SW480 (cell line): Measurements from ENCODE around the gene MAP3K21.

Source experiments
- DNase-seq: peaks from one replicate; pipeline ENCODE4 v3.0.0-alpha.2; 2016; ENCODE audit warnings: low spot score

MAP3K21 gene

DNA sequence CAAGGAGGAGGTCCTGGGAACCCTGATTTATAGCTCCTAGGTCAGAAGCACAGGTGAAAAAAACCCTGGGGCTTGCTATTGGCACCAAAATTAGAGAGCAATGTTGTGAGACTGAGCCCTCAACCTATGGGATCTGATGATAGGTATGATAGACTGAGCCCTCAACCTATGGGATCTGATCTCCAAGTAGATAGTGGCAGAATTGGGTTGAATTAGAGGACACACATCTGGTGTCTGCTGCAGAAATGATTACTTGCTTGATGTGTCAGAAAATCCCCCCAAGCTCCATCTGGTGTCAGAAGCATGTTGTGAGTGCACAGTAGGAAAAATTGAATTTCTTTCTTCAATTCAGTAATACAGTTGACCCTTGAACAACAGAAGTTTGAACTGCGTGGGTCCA lies 62.4 kb downstream of the MAP3K21 start:
- DNase-seq, result no peak

- DNase-seq, result no peak
Measured at GRCh38 chr1:233390842-233391737, 63.6 kb downstream of the MAP3K21 start.

- DNase-seq, result no peak
Measured at GRCh38 chr1:233393084-233393840, 65.7 kb downstream of the MAP3K21 start.

DNA sequence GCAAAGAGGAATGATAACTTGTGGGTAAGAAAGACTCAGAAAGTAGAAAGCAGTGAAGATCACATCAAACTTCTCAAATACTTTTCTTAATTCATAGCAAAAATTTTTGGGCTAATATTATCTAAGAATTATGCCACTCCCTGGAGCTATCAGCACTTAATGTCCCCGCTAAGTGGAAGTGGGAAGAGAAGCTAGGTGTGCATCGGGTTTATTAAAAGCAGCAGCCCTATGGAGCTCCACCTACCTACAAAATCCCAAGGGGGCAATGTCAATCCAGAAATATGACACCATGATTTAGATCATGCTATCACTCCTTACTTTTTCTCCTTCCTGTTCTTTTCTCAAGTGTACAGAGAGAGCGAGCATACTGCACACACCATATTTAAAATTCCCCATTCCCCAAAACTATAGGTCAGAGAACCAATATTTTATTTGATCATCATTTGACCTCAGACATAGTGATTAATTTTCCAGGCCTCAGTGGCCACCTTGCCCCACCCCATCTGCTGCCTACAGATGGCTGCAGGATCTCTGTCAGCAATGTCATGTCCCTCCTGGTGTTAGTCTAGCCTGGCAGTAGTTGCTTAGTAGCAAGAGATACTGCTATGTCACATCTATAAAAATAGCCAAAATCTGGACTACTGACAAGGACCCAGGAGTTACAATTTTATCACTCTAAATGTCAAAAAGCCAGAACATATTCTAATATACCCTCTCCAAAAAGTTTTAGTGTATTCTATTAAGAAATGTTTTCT lies 66.6 kb downstream of the MAP3K21 start:
- DNase-seq, result no peak

GRCh38 chr1:233394860-233395717 lies 67.6 kb downstream of the MAP3K21 start:
- DNase-seq, result peak; percentile 70

DNA sequence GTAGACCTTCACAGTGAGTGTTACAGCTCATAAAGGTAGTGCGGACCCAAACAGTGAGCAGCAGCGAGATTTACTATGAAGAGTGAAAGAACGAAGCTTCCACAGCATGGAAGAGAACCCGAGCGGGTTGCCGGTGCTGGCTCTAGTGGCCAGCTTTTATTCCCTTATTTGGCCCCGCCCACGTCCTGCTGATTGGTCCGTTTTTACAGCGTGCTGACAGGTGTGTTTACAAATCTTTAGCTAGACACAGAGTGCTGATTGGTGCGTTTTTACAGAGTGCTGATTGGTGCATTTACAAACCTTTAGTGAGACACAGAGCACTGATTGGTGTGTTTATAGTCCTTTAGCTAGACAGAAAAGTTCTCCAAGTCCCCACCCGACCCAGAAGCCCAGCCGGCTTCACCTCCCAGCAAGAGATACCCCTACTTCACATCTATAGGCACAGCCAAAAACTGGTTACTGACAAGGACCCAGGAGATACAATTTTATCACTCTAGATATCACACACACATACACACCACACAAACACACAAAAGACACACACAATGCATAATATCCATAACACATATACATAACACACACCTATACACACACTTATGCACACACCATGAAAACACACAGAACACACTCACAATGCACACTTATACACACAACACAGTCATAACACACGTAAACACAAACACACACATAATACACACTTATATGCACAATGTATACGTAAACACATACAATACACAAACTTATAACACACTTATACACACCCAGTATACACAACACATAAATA lies 68.5 kb downstream of the MAP3K21 start:
- no peak for DNase-seq

DNA sequence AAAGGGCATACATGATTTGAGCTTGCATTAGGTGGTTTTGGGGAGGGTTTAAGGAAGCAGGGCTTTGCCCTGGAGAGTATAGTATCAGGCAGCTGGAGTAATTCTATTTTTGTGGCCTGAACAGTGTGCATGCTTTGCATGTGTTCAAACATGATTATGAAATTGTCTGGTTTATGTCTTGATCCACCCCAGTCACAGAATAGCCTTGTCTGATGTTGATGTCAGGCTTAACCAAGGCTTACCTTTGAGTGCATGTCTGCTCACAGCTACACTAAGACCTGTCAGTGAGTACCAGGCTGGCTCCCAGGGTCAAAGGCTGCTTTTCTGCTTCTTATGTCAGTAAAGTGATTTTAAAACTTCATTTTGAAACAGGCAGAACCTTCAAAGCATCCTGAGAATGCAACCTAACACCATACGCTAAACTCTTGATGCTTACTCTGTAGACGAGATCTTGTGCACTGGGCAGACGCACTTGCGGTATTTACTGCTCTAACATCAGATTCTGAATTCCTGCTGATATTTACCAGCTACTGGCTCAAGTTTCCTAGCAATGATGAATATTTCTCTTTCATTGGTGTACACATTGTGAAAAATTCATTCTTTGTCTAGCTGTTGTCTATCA lies 78.9 kb downstream of the MAP3K21 start:
- no peak for DNase-seq

DNA sequence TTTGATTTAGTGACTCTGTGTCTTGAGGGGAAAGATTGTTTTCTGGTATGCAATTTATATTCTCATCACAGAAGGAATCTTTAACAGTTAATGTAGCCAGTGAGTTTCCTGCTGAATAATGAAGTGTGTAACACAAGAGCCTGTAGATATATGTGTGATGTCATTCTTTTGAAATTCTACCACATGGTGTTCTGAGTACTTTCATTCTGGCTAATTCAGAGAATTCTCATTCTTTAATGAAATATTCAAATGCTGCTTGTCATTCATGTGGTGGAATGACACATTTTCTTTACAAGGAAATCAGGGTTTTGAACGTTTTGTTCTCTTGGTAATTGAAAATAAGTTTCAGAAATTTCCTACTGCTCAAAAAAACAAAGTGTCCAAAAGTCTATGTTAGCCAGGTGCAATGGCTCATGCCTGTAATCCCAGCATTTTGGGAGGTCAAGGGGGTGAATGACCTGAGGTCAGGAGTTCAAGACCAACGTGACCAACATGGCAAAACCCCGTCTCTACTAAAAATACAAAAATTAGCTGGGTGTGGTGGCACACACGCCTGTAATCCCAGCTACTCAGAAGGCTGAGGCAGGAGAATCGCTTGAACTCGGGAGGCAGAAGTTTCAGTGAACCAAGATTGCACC lies 79.6 kb downstream of the MAP3K21 start:
- no peak for DNase-seq

DNA sequence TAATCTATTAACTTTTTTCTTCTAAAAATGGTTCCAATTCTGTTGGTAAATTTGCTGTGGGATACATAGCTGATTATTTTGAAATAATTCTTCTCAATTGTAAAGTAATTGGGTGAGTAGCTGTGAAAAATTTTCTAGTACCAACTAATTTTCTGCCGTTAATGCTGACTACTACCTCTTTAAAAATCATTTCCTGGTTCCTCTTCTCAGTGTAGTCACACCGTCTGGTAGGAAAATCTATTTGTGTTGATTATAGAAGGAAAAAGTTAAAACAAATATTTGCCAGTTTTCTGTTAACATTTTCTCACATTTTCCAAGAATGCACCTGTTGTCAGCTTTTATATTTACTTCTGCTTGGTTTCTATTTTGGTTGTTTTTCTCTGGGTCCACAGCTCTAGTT lies 82.0 kb downstream of the MAP3K21 start:
- no peak for DNase-seq

GRCh38 chr1:233410906-233411305 lies 83.4 kb downstream of the MAP3K21 start:
- no peak for DNase-seq

- no peak for DNase-seq
Measured at GRCh38 chr1:233412812-233413211, 85.3 kb downstream of the MAP3K21 start.

DNA sequence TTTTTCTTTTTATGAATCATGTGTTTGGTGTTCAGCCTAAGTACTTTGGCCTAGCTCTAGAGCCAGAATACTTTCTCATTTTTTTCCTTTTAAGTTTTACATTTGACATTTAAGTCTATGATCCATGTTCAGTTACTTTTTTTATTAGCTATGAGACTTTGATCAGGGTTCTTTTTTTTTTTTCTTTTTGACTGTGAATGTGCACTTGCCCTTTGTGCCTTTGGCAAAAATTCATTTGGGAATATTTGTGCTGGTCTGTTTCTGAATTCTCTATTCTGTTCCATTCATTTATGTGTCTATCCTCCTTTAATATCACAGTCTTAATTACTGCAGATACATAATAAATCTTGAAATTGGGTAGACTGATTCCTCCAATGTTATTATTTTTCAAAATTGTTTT lies 93.8 kb downstream of the MAP3K21 start:
- no peak for DNase-seq

DNA sequence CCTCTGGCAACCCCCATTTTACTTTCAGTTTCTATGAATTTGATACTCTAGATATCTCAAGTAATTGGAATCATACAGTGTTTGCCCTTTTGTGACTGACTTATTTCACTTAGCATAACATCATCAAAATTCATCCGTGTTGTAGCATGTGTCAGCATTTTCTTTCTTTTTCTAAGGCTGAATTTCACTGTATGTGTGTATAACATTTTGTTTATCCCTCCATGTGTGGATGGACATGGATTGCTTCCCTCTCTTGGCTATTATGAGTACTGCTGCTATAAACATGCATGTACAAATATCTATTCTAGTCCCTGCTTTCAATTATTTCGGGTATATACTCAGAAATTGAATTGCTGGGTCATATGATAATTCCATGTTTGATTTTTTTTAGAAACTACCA lies 97.3 kb downstream of the MAP3K21 start:
- peak; percentile 2 for DNase-seq

DNA sequence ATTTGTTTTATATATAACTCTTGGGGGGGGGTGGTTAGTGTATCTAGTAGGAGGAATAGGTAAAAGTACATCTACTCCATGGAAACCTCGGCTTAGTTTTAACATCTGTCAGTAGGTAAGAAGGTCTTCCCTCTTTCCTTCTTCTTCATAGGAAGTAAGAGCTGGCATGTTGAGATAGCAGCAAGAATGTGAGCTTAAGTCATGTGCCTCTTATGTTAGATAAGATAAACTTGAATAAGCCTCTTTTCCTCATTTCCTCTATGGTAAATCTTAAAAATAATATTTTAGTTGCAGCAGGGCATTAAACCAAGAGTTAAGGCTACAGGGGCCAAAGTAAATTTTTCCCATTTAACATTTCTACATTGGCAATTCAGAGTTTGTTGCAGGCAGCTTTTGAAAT lies 100.4 kb downstream of the MAP3K21 start:
- DNase-seq, result no peak

GRCh38 chr1:233431753-233432403 lies 104.4 kb downstream of the MAP3K21 start:
- DNase-seq, result no peak

DNA sequence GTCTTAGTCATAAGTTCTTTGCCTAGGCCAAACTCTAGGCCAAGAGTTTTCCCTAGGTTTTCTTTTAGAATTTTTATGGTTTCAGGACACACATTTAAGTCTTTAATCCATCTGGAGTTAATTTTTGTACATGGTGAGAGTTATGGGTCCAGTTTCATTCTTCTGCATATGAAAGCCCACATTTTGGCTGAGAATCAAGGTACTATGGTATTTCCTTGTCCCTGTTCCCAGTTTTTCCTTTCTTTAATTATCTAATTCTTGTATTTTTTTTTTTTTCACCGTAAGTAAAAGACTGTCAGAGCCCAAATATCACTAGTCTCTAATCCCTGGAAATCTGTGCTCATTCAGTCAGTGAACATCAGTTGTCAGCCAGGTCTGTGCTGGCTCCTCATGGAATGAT lies 105.4 kb downstream of the MAP3K21 start:
- DNase-seq, result no peak

GRCh38 chr1:233433436-233434210 lies 106.1 kb downstream of the MAP3K21 start:
- no peak for DNase-seq
